Measurements from ENCODE around the gene PARD3. TPM values are rescaled to one million over a fixed set of nuclear protein-coding genes. Genes with fewer than 3 reads are reported as not detected.

The PARD3 gene
- total and polyA plus RNA-seq, 2 donors from 2014 or later: 21.1 to 47.5 TPM

DNA sequence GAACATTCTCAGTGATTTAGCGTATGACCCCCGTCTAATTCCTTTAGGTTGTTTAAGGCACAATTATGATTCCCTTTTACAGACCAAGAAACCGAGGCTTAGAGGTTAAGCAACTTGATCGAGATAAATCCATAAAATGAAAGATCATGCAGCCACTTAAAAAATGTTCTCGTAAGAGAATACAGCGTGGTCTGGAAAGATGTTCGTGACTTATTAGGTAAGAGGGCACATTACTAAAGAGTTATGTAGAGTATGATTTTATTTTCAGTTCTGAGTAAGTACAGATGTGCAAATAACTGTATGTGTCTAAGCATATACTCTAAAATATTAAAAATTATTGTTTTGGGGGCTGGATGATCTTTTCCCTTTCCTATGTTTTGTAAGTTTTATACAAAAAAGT is 575.1 kb downstream of the PARD3 start:
- intact Hi-C loops (cut with DNase I): no loop called here
- no peaks in the 10 kb centered on the region for H3K9me3 ChIP-seq (ENCODE audit: control insufficient read depth in 2 of 3, insufficient read depth in 1 of 3, low read length in 3 of 3)
- H3K4me3 ChIP-seq (ENCODE audit: low read length in 3 of 3): no peak overlapping the region
- H3K27me3 ChIP-seq (ENCODE audit: control insufficient read depth, insufficient read depth, low read length): no peaks in the 10 kb centered on the region
- peak overlapping the region in 1 of 2 donors; percentile 14 for H3K27ac ChIP-seq (ENCODE audit: low read depth in 2 of 2, low read length in 2 of 2)
- DNase-seq (no peak), FAIRE-seq (no peak)
- no peak overlapping the region for H3K9ac ChIP-seq (ENCODE audit: low read length in 3 of 3)
- no peaks in the 10 kb centered on the region for H3K36me3 ChIP-seq (ENCODE audit: control insufficient read depth in 2 of 3, insufficient read depth in 3 of 3, low read length in 3 of 3)
- TF ChIP-seq CTCF (IDR thresholded peaks at IDR 0.05; ENCODE audit: borderline replicate concordance, extremely low read depth, insufficient read depth): no peak
- no peaks in the 10 kb centered on the region for H3K4me1 ChIP-seq (ENCODE audit: control insufficient read depth in 2 of 3, insufficient read depth in 2 of 3, low read depth in 1 of 3, low read length in 3 of 3)

DNA sequence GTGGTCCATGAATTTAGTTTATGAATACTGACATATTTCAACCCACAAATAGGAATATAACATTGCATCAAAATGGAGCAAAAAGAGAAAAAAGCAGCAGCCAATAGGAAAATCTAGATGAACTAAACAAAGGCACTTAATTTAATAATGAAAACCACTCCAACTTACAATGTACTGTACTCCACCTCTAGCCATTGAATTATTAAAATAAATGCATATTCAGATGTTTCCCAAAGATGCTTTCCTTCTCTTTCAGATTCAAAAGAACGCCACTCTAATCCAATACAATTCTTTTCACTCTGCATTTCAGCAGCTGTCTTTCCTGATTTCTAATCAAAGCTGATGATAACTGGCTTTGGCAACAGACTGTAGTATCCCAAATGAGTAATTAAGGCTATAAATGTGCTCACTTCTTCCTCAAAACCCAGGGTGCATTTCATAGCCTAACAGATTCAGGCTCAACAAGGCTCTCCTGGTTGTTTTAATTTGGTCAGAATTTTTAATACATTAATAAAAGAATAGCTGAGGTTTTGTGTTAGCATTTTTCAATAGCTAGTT is 577.1 kb downstream of the PARD3 start:
- FAIRE-seq (no peak), DNase-seq (no peak)
- Histone ChIP-seq H3K4me1 (ENCODE audit: control insufficient read depth in 2 of 3, insufficient read depth in 2 of 3, low read depth in 1 of 3, low read length in 3 of 3) (no peaks in the 10 kb centered on the region), H3K4me3 (ENCODE audit: low read length in 3 of 3) (no peak overlapping the region), H3K9ac (ENCODE audit: low read length in 3 of 3) (no peak overlapping the region), H3K36me3 (ENCODE audit: control insufficient read depth in 2 of 3, insufficient read depth in 3 of 3, low read length in 3 of 3) (no peaks in the 10 kb centered on the region), H3K27me3 (ENCODE audit: control insufficient read depth, insufficient read depth, low read length) (no peaks in the 10 kb centered on the region), H3K9me3 (ENCODE audit: control insufficient read depth in 2 of 3, insufficient read depth in 1 of 3, low read length in 3 of 3) (no peaks in the 10 kb centered on the region), H3K27ac (ENCODE audit: low read depth in 2 of 2, low read length in 2 of 2) (no peak overlapping the region)
- TF ChIP-seq CTCF (IDR thresholded peaks at IDR 0.05; ENCODE audit: borderline replicate concordance, extremely low read depth, insufficient read depth): no peak
- intact Hi-C loops (cut with DNase I): no loop called here

DNA sequence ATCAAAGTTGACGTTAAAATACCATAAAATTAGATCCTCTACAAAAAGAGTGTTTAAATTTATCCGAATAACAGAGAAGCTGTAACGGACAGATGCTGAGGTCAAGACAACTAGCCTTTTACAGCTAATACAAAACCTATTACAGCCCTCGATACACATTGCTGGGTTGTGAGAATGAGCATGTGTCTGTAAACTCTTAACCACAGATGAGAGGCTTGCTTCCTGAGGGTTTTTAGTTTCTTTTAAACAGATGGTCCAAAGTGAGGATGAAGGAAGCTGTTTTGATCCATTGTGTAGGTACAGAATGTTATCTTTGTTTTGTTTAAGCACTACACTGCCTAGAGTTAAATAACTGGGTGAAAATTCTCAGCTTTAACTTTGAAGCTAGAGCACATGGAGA is 578.2 kb downstream of the PARD3 start:
- Histone ChIP-seq H3K9me3 (ENCODE audit: control insufficient read depth in 2 of 3, insufficient read depth in 1 of 3, low read length in 3 of 3) (no peaks in the 10 kb centered on the region), H3K36me3 (ENCODE audit: control insufficient read depth in 2 of 3, insufficient read depth in 3 of 3, low read length in 3 of 3) (no peaks in the 10 kb centered on the region), H3K27me3 (ENCODE audit: control insufficient read depth, insufficient read depth, low read length) (no peaks in the 10 kb centered on the region), H3K4me1 (ENCODE audit: control insufficient read depth in 2 of 3, insufficient read depth in 2 of 3, low read depth in 1 of 3, low read length in 3 of 3) (no peaks in the 10 kb centered on the region), H3K4me3 (ENCODE audit: low read length in 3 of 3) (no peak overlapping the region), H3K27ac (ENCODE audit: low read depth in 2 of 2, low read length in 2 of 2) (no peak overlapping the region), H3K9ac (ENCODE audit: low read length in 3 of 3) (no peak overlapping the region)
- TF ChIP-seq CTCF (IDR thresholded peaks at IDR 0.05; ENCODE audit: borderline replicate concordance, extremely low read depth, insufficient read depth): no peak
- FAIRE-seq: no peak
- no peak for DNase-seq
- intact Hi-C loops (cut with DNase I): no loop called here

Data from kidney (tissue), 14 donors.